ENCODE measurements around the gene GPANK1.

DNA sequence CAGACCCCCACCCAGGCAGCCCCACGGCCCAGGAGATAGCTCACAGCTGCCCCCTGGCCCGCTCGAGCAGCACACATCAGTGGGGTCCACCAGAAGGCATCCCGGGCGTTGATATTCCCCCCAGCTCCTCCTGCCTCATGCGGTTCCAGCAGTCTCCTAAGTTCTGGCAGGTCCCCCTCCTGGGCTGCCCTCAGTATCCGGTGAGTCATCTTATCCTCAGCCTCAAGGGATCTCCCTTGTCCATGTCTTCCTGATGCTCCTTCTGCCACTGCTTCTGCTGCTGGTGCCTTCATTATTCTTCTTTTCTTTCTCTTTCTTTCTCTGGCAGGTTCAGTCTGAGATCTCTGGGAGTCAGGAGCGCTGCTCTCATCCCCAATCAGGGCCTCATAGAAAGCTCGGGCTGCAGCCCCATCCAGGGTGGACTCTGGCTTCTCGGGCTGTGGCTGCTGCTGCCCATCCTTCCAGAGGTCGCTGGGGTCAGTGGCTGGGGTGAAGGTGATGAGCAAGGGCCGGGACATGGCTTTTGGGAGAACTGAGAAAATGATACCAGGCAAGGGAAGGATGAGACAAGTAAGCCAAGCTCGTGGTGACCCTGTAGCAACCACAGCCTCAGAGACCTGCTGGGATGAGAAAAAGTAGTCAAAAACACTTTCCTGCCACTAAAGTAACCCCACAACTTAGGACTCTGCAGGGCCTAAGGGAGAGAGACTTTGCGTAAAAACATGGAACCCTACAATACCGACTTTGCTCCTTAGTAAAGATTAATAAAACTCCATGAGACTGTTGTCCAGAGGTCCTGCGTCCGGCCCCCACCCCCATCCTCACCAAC is 622 bp downstream of the GPANK1 start:
- TF ChIP-seq GATA2 (IDR thresholded peaks at IDR 0.05; ENCODE audit: low read depth, low read length), result no peak
- TF ChIP-seq GATA3 (IDR thresholded peaks at IDR 0.05; ENCODE audit: low read depth, low read length), result no peak
